ENCODE measurements around the gene SLC12A8. TPM values are rescaled to one million over a fixed set of nuclear protein-coding genes. Genes with fewer than 3 reads are reported as not detected.

SLC12A8 gene
- 10 to 100 TPM in 5 of 6 experiments, 1 to 10 TPM in 1; 8.5 to 23.4 (median 20.3) TPM for total RNA-seq
- long read RNA-seq, partial matches to known transcripts, result 1 of 2 reads
- long read RNA-seq, other reads (novel, unspliced or antisense), result 0 of 2 reads

- Histone ChIP-seq H3K27ac (peak within 1 kb of the TSS in 2 of 3 donors; percentile 24 to 59), H3K36me3 (no peaks in the 10 kb centered on the region), H3K4me1 (peaks cover 0 to 7% (median 3%) of the 10 kb centered on the region in 4 donors), H3K4me3 (peak within 1 kb of the TSS; percentile 56 to 76 (median 72)), H3K9me3 (no peaks in the 10 kb centered on the region), H3K27me3 (no peaks in the 10 kb centered on the region)
- DNase-seq (peak; percentile 46 to 67 (median 58)), ATAC-seq (peak; percentile 74 to 85 (median 82))
- 9% methylated on average over 8 of the region's 55 CpGs for WGBS (ENCODE audit: insufficient coverage, low coverage, low lambda C conversion rate, missing lambda C conversion rate)
- intact Hi-C loops (cut with DNase I), result no loop called here
- no peak for TF ChIP-seq POLR2A (IDR thresholded peaks at IDR 0.05)
- TF ChIP-seq, protein P1, sequence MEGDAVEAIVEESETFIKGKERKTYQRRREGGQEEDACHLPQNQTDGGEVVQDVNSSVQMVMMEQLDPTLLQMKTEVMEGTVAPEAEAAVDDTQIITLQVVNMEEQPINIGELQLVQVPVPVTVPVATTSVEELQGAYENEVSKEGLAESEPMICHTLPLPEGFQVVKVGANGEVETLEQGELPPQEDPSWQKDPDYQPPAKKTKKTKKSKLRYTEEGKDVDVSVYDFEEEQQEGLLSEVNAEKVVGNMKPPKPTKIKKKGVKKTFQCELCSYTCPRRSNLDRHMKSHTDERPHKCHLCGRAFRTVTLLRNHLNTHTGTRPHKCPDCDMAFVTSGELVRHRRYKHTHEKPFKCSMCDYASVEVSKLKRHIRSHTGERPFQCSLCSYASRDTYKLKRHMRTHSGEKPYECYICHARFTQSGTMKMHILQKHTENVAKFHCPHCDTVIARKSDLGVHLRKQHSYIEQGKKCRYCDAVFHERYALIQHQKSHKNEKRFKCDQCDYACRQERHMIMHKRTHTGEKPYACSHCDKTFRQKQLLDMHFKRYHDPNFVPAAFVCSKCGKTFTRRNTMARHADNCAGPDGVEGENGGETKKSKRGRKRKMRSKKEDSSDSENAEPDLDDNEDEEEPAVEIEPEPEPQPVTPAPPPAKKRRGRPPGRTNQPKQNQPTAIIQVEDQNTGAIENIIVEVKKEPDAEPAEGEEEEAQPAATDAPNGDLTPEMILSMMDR (IDR thresholded peaks at IDR 0.05), result no peak
Measured at GRCh38 chr3:125212509-125213363, at the start of gene SLC12A8. TSS of gene SLC12A8 (minus strand) at chr3:125212748. CDS start at chr3:125211349, 1,399 bp downstream.

DNA sequence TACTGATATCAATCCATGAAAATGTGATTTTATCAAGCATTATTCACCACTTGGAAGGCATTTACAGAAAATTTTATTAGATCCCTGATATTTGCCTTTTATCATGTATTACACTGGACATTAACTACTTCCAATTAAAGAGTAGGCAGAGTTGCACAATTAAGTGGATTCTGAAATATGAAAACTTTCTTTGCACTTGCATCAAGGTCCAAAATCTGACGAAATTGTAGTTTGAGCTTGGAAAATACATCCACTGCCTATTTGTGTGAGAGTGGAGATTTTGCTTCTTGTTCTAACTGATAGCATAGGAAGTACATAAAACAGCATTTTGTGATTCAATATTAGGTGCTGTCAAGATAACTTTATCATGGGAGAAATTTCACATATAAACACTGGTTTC, 49.6 kb upstream of the SLC12A8 start:
- Histone ChIP-seq H3K36me3 (no peaks in the 10 kb centered on the region), H3K9me3 (no peaks in the 10 kb centered on the region), H3K27ac (no peak overlapping the region), H3K4me3 (no peak overlapping the region), H3K4me1 (peaks cover 0 to 6% (median 0%) of the 10 kb centered on the region in 4 donors), H3K27me3 (no peaks in the 10 kb centered on the region)
- TF ChIP-seq POLR2A (IDR thresholded peaks at IDR 0.05), result no peak
- TF ChIP-seq, protein P1 (IDR thresholded peaks at IDR 0.05), result no peak
- no peak for ATAC-seq
- 22% methylated on average over 1 of the region's 1 CpG for WGBS (ENCODE audit: insufficient coverage, low coverage, low lambda C conversion rate, missing lambda C conversion rate)
- intact Hi-C loops (cut with DNase I), result no loop called here
- DNase-seq, result no peak

DNA sequence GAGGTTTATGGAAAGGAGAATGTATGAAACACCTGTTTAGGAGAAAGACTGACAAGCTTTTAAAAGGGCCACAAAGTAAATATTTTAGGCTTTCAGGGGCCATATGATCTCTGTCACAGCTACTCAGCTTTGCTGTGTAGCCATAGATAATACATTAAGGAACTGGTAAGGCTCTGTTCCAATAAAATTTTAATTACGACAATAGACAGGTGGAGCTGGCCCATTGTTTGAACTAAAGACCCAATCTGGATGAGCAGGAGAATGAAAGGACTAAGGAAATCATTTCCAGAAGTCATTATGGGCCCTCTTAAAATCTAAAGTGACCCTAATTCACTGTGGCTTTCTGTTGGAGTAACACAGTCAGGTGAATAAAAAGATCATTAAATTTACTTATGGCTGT, 48.5 kb upstream of the SLC12A8 start:
- DNase-seq (no peak), ATAC-seq (no peak)
- Histone ChIP-seq H3K27ac (no peak overlapping the region), H3K4me1 (peaks cover 0 to 6% (median 0%) of the 10 kb centered on the region in 4 donors), H3K27me3 (no peaks in the 10 kb centered on the region), H3K4me3 (no peak overlapping the region), H3K9me3 (no peaks in the 10 kb centered on the region), H3K36me3 (no peaks in the 10 kb centered on the region)
- TF ChIP-seq POLR2A (IDR thresholded peaks at IDR 0.05), result no peak
- TF ChIP-seq, protein P1 (IDR thresholded peaks at IDR 0.05), result no peak
- 100% methylated on average over 1 of the region's 1 CpG for WGBS (ENCODE audit: insufficient coverage, low coverage, low lambda C conversion rate, missing lambda C conversion rate)
- intact Hi-C loops (cut with DNase I), result no loop called here

GRCh38 chr3:125260158-125260557, 47.6 kb upstream of the SLC12A8 start:
- H3K36me3 ChIP-seq, result no peaks in the 10 kb centered on the region
- ATAC-seq (no peak), DNase-seq (no peak)
- no peak overlapping the region for H3K4me3 ChIP-seq
- 95% methylated on average over 2 of the region's 2 CpGs for WGBS (ENCODE audit: insufficient coverage, low coverage, low lambda C conversion rate, missing lambda C conversion rate)
- intact Hi-C loops (cut with DNase I), result no loop called here
- no peak overlapping the region for H3K27ac ChIP-seq
- TF ChIP-seq, protein P1 (IDR thresholded peaks at IDR 0.05), result no peak
- no peak for TF ChIP-seq POLR2A (IDR thresholded peaks at IDR 0.05)
- H3K9me3 ChIP-seq, result no peaks in the 10 kb centered on the region
- H3K27me3 ChIP-seq, result no peaks in the 10 kb centered on the region
- peaks cover 0 to 6% (median 0%) of the 10 kb centered on the region in 4 donors for H3K4me1 ChIP-seq

Data from right lobe of liver (tissue), 6 donors.